Measurements from ENCODE around the gene ATP8B1.

GRCh38 chr18:57819119-57819518 is 16.0 kb upstream of the ATP8B1 start:
- no peak for TF ChIP-seq CTCF (conservative IDR thresholded peaks at IDR 0.05 in 1 of 2, IDR thresholded peaks at IDR 0.05 in 1 of 2; ENCODE audit: low read depth in 1 of 2, low read length in 2 of 2)
- no peak for TF ChIP-seq EZH2 (IDR thresholded peaks at IDR 0.05; ENCODE audit: low read length, missing control alignments)

Measured in fibroblast of lung (primary cell).